ENCODE results near the gene HES1. TPM values are rescaled to one million over a fixed set of nuclear protein-coding genes. Genes with fewer than 3 reads are reported as not detected.
A peak's percentile ranks its signal among the peaks of the same experiment; 100 is the strongest.
"Not testable (repeated sequence)": the region's sequence is repeated elsewhere in the genome, so short reads cannot be mapped to it uniquely, and the experiment has no call there.

HES1 gene, protein sequence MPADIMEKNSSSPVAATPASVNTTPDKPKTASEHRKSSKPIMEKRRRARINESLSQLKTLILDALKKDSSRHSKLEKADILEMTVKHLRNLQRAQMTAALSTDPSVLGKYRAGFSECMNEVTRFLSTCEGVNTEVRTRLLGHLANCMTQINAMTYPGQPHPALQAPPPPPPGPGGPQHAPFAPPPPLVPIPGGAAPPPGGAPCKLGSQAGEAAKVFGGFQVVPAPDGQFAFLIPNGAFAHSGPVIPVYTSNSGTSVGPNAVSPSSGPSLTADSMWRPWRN
- total RNA-seq, result under 1 TPM in 1 of 2 experiments, not detected in 1; 0.14 TPM

DNA sequence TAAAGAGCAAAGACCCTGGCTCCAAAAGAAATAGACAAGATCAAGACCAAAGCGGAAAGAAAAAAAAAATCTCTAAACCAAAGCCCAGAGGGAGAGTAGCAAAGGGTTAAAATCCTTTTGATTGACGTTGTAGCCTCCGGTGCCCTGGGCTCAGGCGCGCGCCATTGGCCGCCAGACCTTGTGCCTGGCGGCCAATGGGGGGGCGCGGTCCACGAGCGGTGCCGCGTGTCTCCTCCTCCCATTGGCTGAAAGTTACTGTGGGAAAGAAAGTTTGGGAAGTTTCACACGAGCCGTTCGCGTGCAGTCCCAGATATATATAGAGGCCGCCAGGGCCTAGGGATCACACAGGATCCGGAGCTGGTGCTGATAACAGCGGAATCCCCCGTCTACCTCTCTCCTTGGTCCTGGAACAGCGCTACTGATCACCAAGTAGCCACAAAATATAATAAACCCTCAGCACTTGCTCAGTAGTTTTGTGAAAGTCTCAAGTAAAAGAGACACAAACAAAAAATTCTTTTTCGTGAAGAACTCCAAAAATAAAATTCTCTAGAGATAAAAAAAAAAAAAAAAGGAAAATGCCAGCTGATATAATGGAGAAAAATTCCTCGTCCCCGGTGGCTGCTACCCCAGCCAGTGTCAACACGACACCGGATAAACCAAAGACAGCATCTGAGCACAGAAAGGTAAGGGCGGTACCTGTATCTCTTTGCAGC lies at the start of gene HES1:
TSS of gene HES1 (plus strand) at position 343 of the 713 bp plus-strand sequence. CDS start at position 576, 233 bp downstream.
- peaks cover 1% of the 10 kb centered on the region for H3K36me3 Mint-ChIP-seq
- H3K27me3 Mint-ChIP-seq, result peaks cover 79% of the 10 kb centered on the region
- peaks cover 37% of the 10 kb centered on the region for H3K4me1 Mint-ChIP-seq
- H3K4me3 Mint-ChIP-seq, result peak within 1 kb of the TSS; percentile 83
- peak; percentile 60 for DNase-seq
- peak within 1 kb of the TSS; percentile 79 for H3K27ac Mint-ChIP-seq
- H3K9me3 Mint-ChIP-seq, result no peaks in the 10 kb centered on the region

DNA sequence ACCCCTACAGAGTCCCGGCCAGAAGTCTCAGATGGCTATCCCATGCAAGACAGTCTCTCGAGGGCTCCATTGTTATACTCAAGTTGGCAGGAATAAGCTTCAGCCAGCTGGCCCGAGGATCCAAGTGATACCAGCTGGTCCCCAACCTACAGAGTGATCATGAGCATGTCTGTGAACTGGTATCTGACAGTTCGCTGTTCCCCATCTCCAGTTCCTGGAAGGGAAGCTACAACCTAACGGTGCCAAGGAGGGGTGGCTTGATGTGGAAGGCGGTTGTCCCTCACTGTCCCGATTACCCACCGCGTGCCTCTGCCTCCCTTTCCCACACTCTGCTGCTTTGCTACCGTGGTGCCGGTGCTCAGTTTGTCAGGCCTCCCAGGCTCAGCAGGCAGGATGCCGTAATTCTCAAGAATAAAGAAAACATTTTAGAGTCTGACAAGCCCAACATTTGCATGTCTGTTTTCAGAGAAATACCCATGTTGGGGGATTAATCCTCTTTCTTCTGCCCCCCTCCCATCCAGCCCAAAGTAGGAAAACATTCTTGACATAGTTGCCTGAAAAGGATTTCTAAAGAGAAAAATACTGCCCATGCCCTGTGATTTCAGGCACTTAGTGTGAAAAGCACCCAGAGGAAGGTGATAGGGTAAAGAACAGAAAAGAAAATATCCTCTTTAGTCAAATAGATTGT lies 49.4 kb upstream of the HES1 start:
- Mint-ChIP-seq H3K27me3 (peaks cover 18% of the 10 kb centered on the region), H3K9me3 (no peaks in the 10 kb centered on the region)

DNA sequence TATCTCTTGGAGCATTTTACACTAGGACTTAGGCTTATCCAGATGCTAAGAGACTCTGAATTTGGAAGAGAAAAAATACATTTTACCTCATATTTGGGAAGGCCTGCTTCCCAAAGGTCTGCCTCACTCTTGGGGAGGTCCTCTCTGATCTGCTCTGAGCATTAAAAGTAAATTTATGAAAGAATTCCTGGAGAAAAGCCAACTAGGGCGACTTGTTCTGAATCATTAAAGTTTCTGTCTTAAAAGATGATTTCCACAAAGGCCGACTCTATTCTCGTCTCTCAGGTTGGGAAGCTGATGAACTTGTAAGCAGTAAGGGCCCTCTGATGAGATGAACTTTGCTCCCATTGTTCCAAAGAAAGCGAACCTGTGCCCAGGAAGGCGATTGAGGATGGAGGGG lies 48.7 kb upstream of the HES1 start:
- Mint-ChIP-seq H3K4me1 (peaks cover 8% of the 10 kb centered on the region), H3K9me3 (no peaks in the 10 kb centered on the region), H3K27ac (no peak overlapping the region), H3K36me3 (no peaks in the 10 kb centered on the region), H3K27me3 (peaks cover 18% of the 10 kb centered on the region), H3K4me3 (no peak overlapping the region)
- DNase-seq, result no peak

More for the DNA sequence above, 49.4 kb upstream of the HES1 start:
- no peak overlapping the region for H3K4me3 Mint-ChIP-seq
- H3K36me3 Mint-ChIP-seq, result no peaks in the 10 kb centered on the region
- no peak overlapping the region for H3K27ac Mint-ChIP-seq
- no peak for DNase-seq
- H3K4me1 Mint-ChIP-seq, result peaks cover 8% of the 10 kb centered on the region

DNA sequence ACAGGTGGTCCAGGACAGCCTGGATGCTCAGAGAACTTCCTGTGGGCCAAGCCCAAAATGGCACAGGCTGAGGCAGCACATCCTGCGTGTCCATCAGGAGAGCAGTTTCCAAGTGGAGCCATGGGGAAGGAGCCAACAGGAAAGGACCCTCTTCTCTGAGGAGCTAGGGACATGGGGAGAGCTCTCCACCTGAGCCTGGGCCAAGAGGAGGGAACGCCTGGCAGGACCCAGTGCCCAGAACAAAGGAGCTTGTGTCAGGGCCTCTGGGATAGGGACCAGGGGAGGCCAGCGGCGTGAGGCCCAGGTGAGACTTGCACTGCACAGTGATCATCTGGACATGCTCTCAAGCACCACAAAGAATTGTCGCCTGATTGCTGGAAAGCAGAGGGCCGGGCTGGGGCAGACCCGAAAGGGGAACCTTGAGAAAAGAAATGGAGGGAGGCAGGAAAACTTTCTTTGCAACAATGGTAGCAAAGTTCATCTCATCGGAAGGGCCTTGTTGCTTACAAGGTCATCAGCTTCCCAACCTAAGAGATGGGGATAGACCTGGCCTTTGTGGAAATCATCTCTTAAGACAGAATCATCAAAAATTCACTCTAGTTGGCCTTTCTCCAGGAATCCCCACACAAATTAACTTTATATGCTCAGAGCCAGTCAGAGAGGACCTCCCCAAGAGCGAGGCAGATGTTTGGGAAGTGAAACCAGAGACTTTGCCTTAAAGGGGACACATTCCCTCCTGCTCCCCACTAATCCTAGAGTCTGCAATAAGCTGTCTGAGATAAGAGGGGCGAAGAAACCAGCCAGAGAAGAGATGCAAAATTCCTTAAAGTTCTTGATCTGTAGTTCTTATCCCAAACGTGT lies 47.7 kb upstream of the HES1 start:
- no peaks in the 10 kb centered on the region for H3K9me3 Mint-ChIP-seq
- H3K4me1 Mint-ChIP-seq, result peaks cover 8% of the 10 kb centered on the region
- no peak for DNase-seq
- no peak overlapping the region for H3K4me3 Mint-ChIP-seq
- H3K36me3 Mint-ChIP-seq, result no peaks in the 10 kb centered on the region
- H3K27ac Mint-ChIP-seq, result no peak overlapping the region
- peaks cover 12% of the 10 kb centered on the region for H3K27me3 Mint-ChIP-seq

DNA sequence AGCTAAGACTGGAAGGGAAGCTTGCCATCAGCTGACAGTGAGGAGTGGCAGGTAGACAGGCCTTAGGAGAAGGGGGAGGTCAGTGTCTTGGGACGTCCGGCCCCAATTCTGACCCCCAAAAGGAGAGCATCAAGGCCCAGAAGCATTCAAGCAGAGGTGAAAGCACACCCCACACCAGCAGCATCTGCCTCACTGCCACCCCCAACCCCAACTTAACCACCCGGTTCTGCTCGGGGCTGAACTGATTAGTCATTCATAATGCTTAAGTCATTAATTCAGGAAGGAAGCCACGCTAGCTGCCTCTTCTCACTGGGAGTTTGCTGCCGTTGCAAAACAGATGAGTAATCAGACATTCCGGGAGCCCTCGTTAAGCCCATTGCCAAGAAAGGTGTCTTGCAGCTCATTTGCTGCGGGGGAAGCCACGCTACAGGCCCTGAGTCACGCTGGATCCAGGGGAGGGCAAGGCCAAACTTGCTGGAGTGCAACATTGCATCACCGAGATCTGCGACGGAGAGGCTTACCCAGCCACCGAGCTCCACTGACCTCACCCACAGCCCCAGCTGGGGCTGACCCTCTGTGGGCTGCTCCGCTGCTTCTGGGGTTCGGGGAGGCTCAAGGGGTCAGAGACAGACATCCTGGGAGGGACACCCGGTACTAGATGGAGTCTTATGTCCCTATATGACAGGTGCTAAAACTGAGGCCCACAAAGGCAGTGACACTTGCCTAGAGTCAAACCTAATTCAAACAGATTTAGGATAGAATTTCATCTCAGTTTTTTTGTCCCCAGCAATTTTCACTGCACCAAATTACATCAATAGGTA lies 46.4 kb upstream of the HES1 start:
- H3K9me3 Mint-ChIP-seq, result no peaks in the 10 kb centered on the region
- H3K4me3 Mint-ChIP-seq, result no peak overlapping the region
- DNase-seq, result no peak
- H3K27ac Mint-ChIP-seq, result no peak overlapping the region
- H3K36me3 Mint-ChIP-seq, result no peaks in the 10 kb centered on the region
- H3K4me1 Mint-ChIP-seq, result peaks cover 4% of the 10 kb centered on the region
- peaks cover 12% of the 10 kb centered on the region for H3K27me3 Mint-ChIP-seq

DNA sequence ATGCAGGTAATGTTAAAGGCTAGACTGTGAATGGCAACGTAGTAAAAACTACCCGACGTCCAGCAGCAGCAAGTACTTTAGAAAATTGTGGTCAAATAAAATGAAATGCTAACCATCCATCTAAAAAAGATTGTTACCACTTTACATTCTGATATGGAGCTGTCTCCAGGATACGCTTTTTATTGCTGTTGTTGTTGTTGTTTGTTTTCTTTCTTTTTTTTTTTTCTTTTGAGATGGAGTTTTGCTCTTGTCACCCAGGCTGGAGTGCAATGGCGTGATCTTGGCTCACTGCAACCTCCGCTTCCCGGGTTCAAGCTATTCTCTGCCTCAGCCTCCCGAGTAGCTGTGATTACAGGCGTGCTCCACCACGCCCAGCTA lies 45.8 kb upstream of the HES1 start:
- DNase-seq, H3K9me3 Mint-ChIP-seq, H3K36me3 Mint-ChIP-seq, H3K4me3 Mint-ChIP-seq, H3K4me1 Mint-ChIP-seq, H3K27ac Mint-ChIP-seq: not testable (repeated sequence)
- H3K27me3 Mint-ChIP-seq, result peaks cover 12% of the 10 kb centered on the region

DNA sequence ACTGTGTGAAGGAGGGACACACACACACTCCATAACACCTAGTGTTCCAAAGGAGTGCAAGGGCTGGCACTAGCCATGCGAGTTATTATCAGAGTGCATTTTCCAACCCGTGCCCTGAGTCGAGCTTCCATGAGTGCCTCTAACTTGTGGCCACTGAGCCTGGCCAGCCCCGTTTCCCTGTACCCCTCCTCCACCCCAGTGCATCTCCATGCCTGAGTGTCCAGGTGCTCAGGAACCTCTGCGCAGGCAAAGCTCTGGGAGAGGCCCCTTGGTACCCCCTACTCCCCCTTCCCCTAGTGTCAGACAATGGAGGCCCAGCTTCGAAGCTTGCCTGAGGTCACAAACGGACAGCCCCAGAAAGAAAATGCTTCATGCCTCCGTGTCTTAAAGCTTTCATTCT lies 45.2 kb upstream of the HES1 start:
- Mint-ChIP-seq H3K4me3 (no peak overlapping the region), H3K9me3 (no peaks in the 10 kb centered on the region), H3K4me1 (peaks cover 9% of the 10 kb centered on the region), H3K36me3 (no peaks in the 10 kb centered on the region), H3K27ac (no peak overlapping the region), H3K27me3 (peaks cover 12% of the 10 kb centered on the region)
- DNase-seq, result no peak

DNA sequence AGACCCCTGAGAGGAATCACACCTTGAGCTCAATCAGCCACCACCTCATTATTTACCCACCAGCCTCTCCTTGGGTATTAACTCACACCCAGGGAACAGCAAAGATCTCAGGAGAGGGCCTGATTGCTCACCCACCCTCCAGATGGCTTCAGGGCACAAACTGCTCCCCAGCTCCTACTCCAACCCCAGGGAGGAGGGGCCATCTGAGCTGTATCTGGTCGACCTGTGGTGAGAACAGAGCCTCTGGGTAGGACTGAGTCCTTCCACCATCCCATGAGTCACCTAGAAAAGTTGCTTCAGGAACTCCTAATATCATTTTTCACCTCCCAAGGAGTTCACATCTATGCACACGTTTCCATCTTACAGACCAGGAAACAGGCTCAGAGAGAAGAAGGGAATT lies 44.8 kb upstream of the HES1 start:
- H3K4me3 Mint-ChIP-seq, result no peak overlapping the region
- no peak overlapping the region for H3K27ac Mint-ChIP-seq
- no peaks in the 10 kb centered on the region for H3K36me3 Mint-ChIP-seq
- peaks cover 9% of the 10 kb centered on the region for H3K4me1 Mint-ChIP-seq
- no peaks in the 10 kb centered on the region for H3K9me3 Mint-ChIP-seq
- H3K27me3 Mint-ChIP-seq, result peaks cover 10% of the 10 kb centered on the region
- no peak for DNase-seq

DNA sequence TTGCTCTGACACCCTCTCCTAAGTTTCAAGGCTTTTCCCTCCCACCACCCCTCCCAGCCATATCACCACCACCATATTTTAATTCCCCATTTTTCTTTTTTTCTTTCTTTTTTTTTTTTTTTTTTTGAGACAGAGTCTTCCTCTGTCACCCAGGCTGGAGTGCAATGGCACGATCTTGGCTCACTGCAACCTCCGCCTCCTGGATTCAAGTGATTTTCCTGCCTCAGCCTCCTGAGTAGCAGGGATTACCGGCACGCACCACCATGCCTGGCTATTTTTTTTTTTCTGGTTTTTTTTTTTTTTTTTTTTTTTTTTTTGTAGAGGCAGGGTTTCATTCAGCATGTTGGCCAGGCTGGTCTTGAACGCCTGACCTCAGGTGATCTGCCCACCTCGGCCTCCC lies 44.1 kb upstream of the HES1 start:
- not testable (repeated sequence) for DNase-seq, H3K4me3 Mint-ChIP-seq, H3K27me3 Mint-ChIP-seq, H3K9me3 Mint-ChIP-seq, H3K4me1 Mint-ChIP-seq, H3K27ac Mint-ChIP-seq, H3K36me3 Mint-ChIP-seq

DNA sequence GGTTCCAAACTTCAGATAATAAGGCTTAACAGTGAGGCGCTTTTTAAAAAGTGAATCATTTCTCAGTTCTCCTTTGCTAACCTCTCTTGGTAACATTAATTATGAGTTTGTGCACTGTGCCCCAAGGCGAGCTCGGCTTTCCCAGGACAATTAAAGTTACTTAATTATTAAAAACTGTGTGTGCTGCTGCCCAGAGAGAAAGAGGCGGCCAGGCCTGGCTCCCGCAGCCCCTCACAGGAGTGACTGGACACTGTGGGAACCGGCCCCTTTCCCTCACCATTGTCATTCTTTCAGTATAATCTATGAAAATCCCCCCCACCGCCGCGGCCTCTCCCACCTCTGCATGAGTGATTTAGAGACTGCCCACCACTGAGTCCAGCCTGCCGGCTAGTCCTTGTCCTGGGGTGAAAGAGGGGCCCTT lies 43.1 kb upstream of the HES1 start:
- no peaks in the 10 kb centered on the region for H3K9me3 Mint-ChIP-seq
- no peak overlapping the region for H3K4me3 Mint-ChIP-seq
- H3K27me3 Mint-ChIP-seq, result no peaks in the 10 kb centered on the region
- DNase-seq, result no peak
- no peaks in the 10 kb centered on the region for H3K36me3 Mint-ChIP-seq
- no peak overlapping the region for H3K27ac Mint-ChIP-seq
- H3K4me1 Mint-ChIP-seq, result peaks cover 9% of the 10 kb centered on the region

DNA sequence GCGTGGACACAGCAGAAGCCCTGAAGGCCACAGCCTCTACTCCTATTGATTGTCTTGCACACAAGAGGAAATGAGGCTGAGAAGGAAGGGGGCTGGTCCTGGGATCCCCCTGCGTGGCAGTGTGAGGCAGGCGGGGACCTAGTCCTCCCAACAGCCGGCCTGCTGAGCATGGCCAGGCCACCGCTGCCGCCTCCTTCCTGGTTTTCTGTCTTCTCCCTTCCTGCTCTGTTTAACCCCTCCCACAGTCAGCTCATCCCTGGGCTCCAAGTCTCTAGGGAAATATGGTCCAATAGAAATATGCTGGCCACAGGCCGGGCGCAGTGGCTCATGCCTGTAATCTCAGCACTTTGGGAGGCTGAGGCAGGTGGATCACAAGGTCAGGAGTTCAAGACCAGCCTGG lies 42.1 kb upstream of the HES1 start:
- Mint-ChIP-seq H3K4me1 (peaks cover 15% of the 10 kb centered on the region), H3K4me3 (no peak overlapping the region), H3K9me3 (no peaks in the 10 kb centered on the region), H3K27ac (no peak overlapping the region), H3K27me3 (peaks cover 4% of the 10 kb centered on the region), H3K36me3 (no peaks in the 10 kb centered on the region)
- DNase-seq, result no peak

DNA sequence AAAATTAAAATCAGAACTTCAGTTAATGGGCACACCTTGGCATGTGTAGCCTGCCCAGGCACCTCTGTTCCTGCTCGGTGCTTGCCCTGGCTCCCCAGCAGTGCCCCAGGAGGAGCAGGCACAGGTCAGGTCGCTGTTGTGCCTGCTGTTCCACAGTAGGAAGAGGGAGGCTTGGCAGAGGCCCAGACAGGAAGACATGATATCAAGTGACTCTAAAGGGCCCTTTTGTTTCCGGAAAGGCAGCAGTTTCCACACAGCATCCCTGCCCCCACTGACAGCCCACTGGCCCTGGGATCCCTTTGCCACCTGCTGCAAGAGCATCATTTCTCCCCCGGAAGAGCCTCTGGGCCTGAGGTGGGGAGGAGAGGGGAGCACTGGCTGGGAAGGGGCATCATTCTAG lies 40.5 kb upstream of the HES1 start:
- DNase-seq, result no peak
- H3K4me1 Mint-ChIP-seq, result peaks cover 12% of the 10 kb centered on the region

DNA sequence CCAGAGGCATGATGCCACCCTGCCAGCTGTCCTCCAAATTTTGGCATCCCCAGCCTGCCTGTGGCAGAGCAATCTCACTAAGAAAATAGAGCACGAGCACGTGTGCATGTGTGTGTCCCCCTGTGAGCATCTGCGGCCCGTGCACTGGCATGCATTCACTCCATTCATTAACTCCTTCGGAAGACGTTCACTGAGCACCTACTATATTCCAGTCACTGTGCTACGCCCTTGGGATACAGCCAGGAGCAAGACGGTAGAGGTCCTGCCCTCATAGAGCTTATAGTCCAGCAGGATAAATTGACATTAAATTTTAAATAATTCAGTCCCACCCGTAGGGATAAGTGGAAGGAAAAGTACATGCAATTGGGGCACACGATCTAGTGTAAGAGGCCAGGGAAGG lies 40.0 kb upstream of the HES1 start:
- peaks cover 12% of the 10 kb centered on the region for H3K4me1 Mint-ChIP-seq

More for the DNA sequence above, 40.5 kb upstream of the HES1 start:
- no peaks in the 10 kb centered on the region for H3K9me3 Mint-ChIP-seq
- H3K4me3 Mint-ChIP-seq, result no peak overlapping the region
- no peaks in the 10 kb centered on the region for H3K36me3 Mint-ChIP-seq
- peaks cover 10% of the 10 kb centered on the region for H3K27me3 Mint-ChIP-seq
- H3K27ac Mint-ChIP-seq, result no peak overlapping the region

More for the DNA sequence above, 40.0 kb upstream of the HES1 start:
- Mint-ChIP-seq H3K27me3 (peaks cover 10% of the 10 kb centered on the region), H3K9me3 (no peaks in the 10 kb centered on the region), H3K27ac (no peak overlapping the region), H3K4me3 (no peak overlapping the region), H3K36me3 (no peaks in the 10 kb centered on the region)
- DNase-seq, result no peak
